ENCODE measurements around the gene SFRP5.

The SFRP5 gene

GRCh38 chr10:97771913-97772823, at the start of gene SFRP5:
Gene SFRP5 (minus strand): TSS chr10:97771999. CDS start chr10:97771833, 166 bp downstream.
- no peak for DNase-seq (ENCODE audit: low read depth, low spot score)

GRCh38 chr10:97820096-97820704, 48.4 kb upstream of the SFRP5 start:
- DNase-seq (ENCODE audit: low read depth, low spot score): no peak

GRCh38 chr10:97818572-97818971, 46.8 kb upstream of the SFRP5 start:
- DNase-seq (ENCODE audit: low read depth, low spot score): no peak

GRCh38 chr10:97816609-97817008, 44.8 kb upstream of the SFRP5 start:
- DNase-seq (ENCODE audit: low read depth, low spot score): no peak

GRCh38 chr10:97814996-97815395, 43.2 kb upstream of the SFRP5 start:
- no peak for DNase-seq (ENCODE audit: low read depth, low spot score)

- DNase-seq (ENCODE audit: low read depth, low spot score): no peak
Observed at GRCh38 chr10:97813311-97813710, 41.5 kb upstream of the SFRP5 start.

GRCh38 chr10:97812696-97813095, 40.9 kb upstream of the SFRP5 start:
- no peak for DNase-seq (ENCODE audit: low read depth, low spot score)

GRCh38 chr10:97811958-97812357, 40.2 kb upstream of the SFRP5 start:
- DNase-seq (ENCODE audit: low read depth, low spot score): no peak

GRCh38 chr10:97810446-97810845, 38.6 kb upstream of the SFRP5 start:
- DNase-seq (ENCODE audit: low read depth, low spot score): no peak

GRCh38 chr10:97805949-97806348, 34.1 kb upstream of the SFRP5 start:
- no peak for DNase-seq (ENCODE audit: low read depth, low spot score)

GRCh38 chr10:97805096-97805884, 33.5 kb upstream of the SFRP5 start:
- no peak for DNase-seq (ENCODE audit: low read depth, low spot score)

GRCh38 chr10:97801422-97801821, 29.6 kb upstream of the SFRP5 start:
- no peak for DNase-seq (ENCODE audit: low read depth, low spot score)

GRCh38 chr10:97800474-97800873, 28.7 kb upstream of the SFRP5 start:
- DNase-seq (ENCODE audit: low read depth, low spot score): no peak

GRCh38 chr10:97798958-97799610, 27.3 kb upstream of the SFRP5 start:
- DNase-seq (ENCODE audit: low read depth, low spot score): no peak

GRCh38 chr10:97796651-97797050, 24.9 kb upstream of the SFRP5 start:
- no peak for DNase-seq (ENCODE audit: low read depth, low spot score)

- DNase-seq (ENCODE audit: low read depth, low spot score): no peak
Observed at GRCh38 chr10:97795886-97796285, 24.1 kb upstream of the SFRP5 start.

GRCh38 chr10:97791824-97792721, 20.3 kb upstream of the SFRP5 start:
- DNase-seq (ENCODE audit: low read depth, low spot score): peak; percentile 37

GRCh38 chr10:97789770-97790397, 18.1 kb upstream of the SFRP5 start:
- DNase-seq (ENCODE audit: low read depth, low spot score): no peak

GRCh38 chr10:97788552-97789442, 17.0 kb upstream of the SFRP5 start:
- DNase-seq (ENCODE audit: low read depth, low spot score): no peak

Measured in activated CD4-positive, CD25-positive, alpha-beta regulatory T cell treated with anti-CD3 and anti-CD28 coated beads, Interleukin-2, amount 50 U/mL, for 16 hours (primary cell).